Measurements from ENCODE around the gene PIK3C2A. TPM values are rescaled to one million over a fixed set of nuclear protein-coding genes. Genes with fewer than 3 reads are reported as not detected.
A peak's percentile ranks its signal among the peaks of the same experiment; 100 is the strongest.

Gene PIK3C2A
- total RNA-seq, 1 experiment from 2014 or later, result 47.5 TPM

GRCh38 chr11:17171916-17172315 is 35.9 kb downstream of the PIK3C2A start:
- no peak for DNase-seq (ENCODE audit: low read depth, low spot score)
- in situ Hi-C loops (cut with HindIII; ENCODE audit: low pct_unique_long_range_greater_than_20kb, low sequenced_read_pairs), result no loop called here

GRCh38 chr11:17171343-17171742 is 36.4 kb downstream of the PIK3C2A start:
- no peak for DNase-seq (ENCODE audit: low read depth, low spot score)
- in situ Hi-C loops (cut with HindIII; ENCODE audit: low pct_unique_long_range_greater_than_20kb, low sequenced_read_pairs), result no loop called here

- no peak for DNase-seq (ENCODE audit: low read depth, low spot score)
- in situ Hi-C loops (cut with HindIII; ENCODE audit: low pct_unique_long_range_greater_than_20kb, low sequenced_read_pairs), result no loop called here
Measured at GRCh38 chr11:17169876-17170275, 37.9 kb downstream of the PIK3C2A start.

- no peak for DNase-seq (ENCODE audit: low read depth, low spot score)
- in situ Hi-C loops (cut with HindIII; ENCODE audit: low pct_unique_long_range_greater_than_20kb, low sequenced_read_pairs), result no loop called here
Measured at GRCh38 chr11:17165247-17165890, 42.4 kb downstream of the PIK3C2A start.

- DNase-seq (ENCODE audit: low read depth, low spot score), result no peak
- in situ Hi-C loops (cut with HindIII; ENCODE audit: low pct_unique_long_range_greater_than_20kb, low sequenced_read_pairs), result no loop called here
Measured at GRCh38 chr11:17164361-17165246, 43.2 kb downstream of the PIK3C2A start.

DNA sequence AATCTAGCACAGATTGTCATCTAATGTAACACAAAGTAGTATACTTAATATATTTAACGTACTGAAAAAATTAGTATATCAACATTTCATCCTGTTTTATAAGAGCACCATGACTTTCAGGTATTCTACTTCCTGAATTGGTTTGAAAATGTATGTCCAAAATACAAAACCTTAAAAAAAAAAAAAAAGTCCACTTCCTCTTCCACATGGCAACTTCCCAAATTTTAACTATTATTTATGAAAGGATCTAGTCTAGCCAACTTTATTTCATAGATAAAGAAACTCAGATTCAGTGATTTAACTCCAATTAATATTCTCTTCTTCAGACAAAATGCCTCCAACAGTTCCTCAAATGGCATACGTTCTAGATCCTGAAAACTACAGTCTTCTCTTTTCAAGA is 44.0 kb downstream of the PIK3C2A start:
- no peak for DNase-seq (ENCODE audit: low read depth, low spot score)
- in situ Hi-C loops (cut with HindIII; ENCODE audit: low pct_unique_long_range_greater_than_20kb, low sequenced_read_pairs), result no loop called here

GRCh38 chr11:17163291-17163690 is 44.5 kb downstream of the PIK3C2A start:
- no peak for DNase-seq (ENCODE audit: low read depth, low spot score)
- in situ Hi-C loops (cut with HindIII; ENCODE audit: low pct_unique_long_range_greater_than_20kb, low sequenced_read_pairs), result no loop called here

GRCh38 chr11:17162376-17162775 is 45.4 kb downstream of the PIK3C2A start:
- no peak for DNase-seq (ENCODE audit: low read depth, low spot score)
- in situ Hi-C loops (cut with HindIII; ENCODE audit: low pct_unique_long_range_greater_than_20kb, low sequenced_read_pairs), result no loop called here

DNA sequence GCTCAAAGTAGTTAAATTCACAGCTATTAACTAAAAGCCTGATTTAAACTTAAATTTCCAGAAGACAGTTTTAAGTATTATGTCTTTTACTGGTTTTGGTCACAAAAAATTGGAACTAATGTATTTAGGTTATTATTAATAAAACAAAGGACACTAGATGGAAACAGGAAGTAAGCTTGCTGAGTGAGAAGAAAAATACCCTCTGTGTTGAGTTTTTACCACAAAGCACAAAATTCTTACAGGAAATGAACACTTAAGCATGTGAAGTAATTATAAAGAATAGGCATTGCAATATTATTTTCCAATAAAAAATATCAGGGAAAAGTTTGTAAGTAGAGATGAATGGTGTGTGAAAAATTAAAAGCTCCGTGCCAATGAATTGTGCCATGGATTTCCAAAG is 46.3 kb downstream of the PIK3C2A start:
- peak; percentile 22 for DNase-seq (ENCODE audit: low read depth, low spot score)
- in situ Hi-C loops (cut with HindIII; ENCODE audit: low pct_unique_long_range_greater_than_20kb, low sequenced_read_pairs), result no loop called here

DNA sequence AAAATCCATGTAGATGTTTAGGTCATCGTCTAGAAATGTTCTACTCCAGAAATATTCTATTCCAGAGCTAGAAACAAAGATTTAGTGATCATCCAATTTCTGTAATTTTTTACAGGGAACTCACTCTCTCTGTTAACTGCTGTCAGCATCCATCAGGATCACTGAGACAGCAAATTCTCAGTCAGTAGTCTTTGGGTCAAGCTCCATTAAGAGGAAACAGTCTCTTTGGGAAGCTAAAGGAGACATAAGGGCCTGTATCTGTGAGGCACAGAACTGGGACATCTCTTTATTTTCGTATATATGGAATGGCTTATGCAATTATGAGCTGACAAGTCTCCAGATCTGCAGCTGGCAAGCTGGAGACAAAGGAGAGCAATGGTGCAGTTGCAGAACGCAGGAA is 48.3 kb downstream of the PIK3C2A start:
- in situ Hi-C loops (cut with HindIII; ENCODE audit: low pct_unique_long_range_greater_than_20kb, low sequenced_read_pairs), result no loop called here
- no peak for DNase-seq (ENCODE audit: low read depth, low spot score)

Other genes with a start within 250 kb of the PIK3C2A start
- gene PLEKHA7, start 193.6 kb downstream of the PIK3C2A start, total RNA-seq (2014; rRNA removed; shearing (Covaris generic)), result 0.61 and 1.7 TPM in 2 replicates
- gene RPS13, start 130.3 kb downstream of the PIK3C2A start, total RNA-seq (2014; rRNA removed; shearing (Covaris generic)), result 1,374 and 1,678 TPM in 2 replicates
- 32.5 and 41.4 TPM in 2 replicates for gene NUCB2, start 68.8 kb upstream of the PIK3C2A start, total RNA-seq (2014; rRNA removed; shearing (Covaris generic))
- gene NCR3LG1, start 143.8 kb upstream of the PIK3C2A start, total RNA-seq (2014; rRNA removed; shearing (Covaris generic)), result 5.7 and 6.6 TPM in 2 replicates
- gene KCNJ11, start 180.7 kb upstream of the PIK3C2A start, total RNA-seq (2014; rRNA removed; shearing (Covaris generic)), result not detected in 2 replicates